ENCODE data around the gene POLD4.
"Not testable (repeated sequence)": the region's sequence is repeated elsewhere in the genome, so short reads cannot be mapped to it uniquely, and the experiment has no call there.

Gene POLD4

GRCh38 chr11:67353317-67354074 lies at the start of gene POLD4:
TSS of gene POLD4 (minus strand) at chr11:67353546. CDS start at chr11:67353399, 147 bp downstream.
- peak; percentile 74 to 86 for DNase-seq

- DNase-seq, result not testable (repeated sequence)
Measured at GRCh38 chr11:67403085-67403484, 49.7 kb upstream of the POLD4 start.

GRCh38 chr11:67402192-67402839 lies 49.0 kb upstream of the POLD4 start:
- not testable (repeated sequence) for DNase-seq

GRCh38 chr11:67401495-67402191 lies 48.3 kb upstream of the POLD4 start, which contains the start of gene PPP1CA:
TSS of gene PPP1CA (minus strand) at chr11:67401858. CDS start at chr11:67401782, 76 bp downstream.
- DNase-seq, result peak; percentile 78 to 79

GRCh38 chr11:67400942-67401494 lies 47.7 kb upstream of the POLD4 start:
- no peak for DNase-seq

- no peak for DNase-seq
Measured at GRCh38 chr11:67400251-67400941, 47.0 kb upstream of the POLD4 start.

GRCh38 chr11:67398661-67399563 lies 45.6 kb upstream of the POLD4 start:
- DNase-seq, result no peak

- DNase-seq, result no peak
Measured at GRCh38 chr11:67397986-67398660, 44.8 kb upstream of the POLD4 start.

- no peak for DNase-seq
Measured at GRCh38 chr11:67397536-67397935, 44.2 kb upstream of the POLD4 start.

GRCh38 chr11:67396587-67397389 lies 43.4 kb upstream of the POLD4 start:
- DNase-seq, result no peak

- DNase-seq, result no peak
Measured at GRCh38 chr11:67396259-67396581, 42.9 kb upstream of the POLD4 start.

GRCh38 chr11:67395555-67396258 lies 42.4 kb upstream of the POLD4 start:
- no peak for DNase-seq

GRCh38 chr11:67393990-67394389 lies 40.6 kb upstream of the POLD4 start:
- no peak for DNase-seq

GRCh38 chr11:67393437-67393836 lies 40.1 kb upstream of the POLD4 start:
- DNase-seq, result no peak

GRCh38 chr11:67392183-67392715 lies 38.9 kb upstream of the POLD4 start:
- no peak for DNase-seq

GRCh38 chr11:67391304-67392182 lies 38.2 kb upstream of the POLD4 start, which contains the start of gene RAD9A:
TSS of gene RAD9A (plus strand) at chr11:67391986. CDS start at chr11:67392045, 59 bp downstream.
- peak; percentile 85 to 94 for DNase-seq

- no peak for DNase-seq
Measured at GRCh38 chr11:67390947-67391303, 37.6 kb upstream of the POLD4 start.

- no peak for DNase-seq
Measured at GRCh38 chr11:67389477-67389876, 36.1 kb upstream of the POLD4 start.
